ENCODE data around the gene ATP6V0E1. TPM values are rescaled to one million over a fixed set of nuclear protein-coding genes. Genes with fewer than 3 reads are reported as not detected.

Gene ATP6V0E1
- total RNA-seq (217 and 222 TPM in 2 replicates), polyA plus RNA-seq (276 and 278 TPM in 2 replicates), polyA minus RNA-seq (420 and 442 TPM in 2 replicates), Bru-seq, nascent RNA (percentile 79 among the genes with signal in this experiment), BruChase-seq, experiment 1, labeled RNA remaining after a 6-hour chase (percentile 85 among the genes with signal in this experiment), BruChase-seq, experiment 2, labeled RNA remaining after a 2-hour chase (percentile 74 among the genes with signal in this experiment)
- polyA plus RNA-seq (2011; cell fraction: cytosol; rRNA removed): 260 and 263 TPM in 2 replicates
- polyA plus RNA-seq (2011; cell fraction: nucleus; rRNA removed): 72.0 and 81.7 TPM in 2 replicates
- 395 and 462 TPM in 2 replicates for polyA plus RNA-seq (2012)
- 38.9 TPM for polyA minus RNA-seq (2011; cell fraction: cytosol; rRNA and poly(A)+ RNA removed)
- 40.5 and 54.7 TPM in 2 replicates for polyA minus RNA-seq (2011; cell fraction: nucleus; rRNA and poly(A)+ RNA removed)
- long read RNA-seq, transcript ATP6V0E1-203 (4 exons, 1,433 nt): major isoform, 608 of 646 reads
- long read RNA-seq, transcript ATP6V0E1-204 (3 exons, 718 nt): minor isoform, 5 of 646 reads
- long read RNA-seq, partial matches to known transcripts: 1 of 646 reads
- long read RNA-seq, other reads (novel, unspliced or antisense): 30 of 646 reads

GRCh38 chr5:172983542-172984243 is at the start of gene ATP6V0E1:
Gene ATP6V0E1, plus strand, starts transcription at chr5:172983771. Its CDS starts 90 bp downstream, at chr5:172983861.
- H3K9me1 ChIP-seq (replicated peaks; ENCODE audit: control insufficient read depth, extremely low read depth, insufficient read depth, low read length): no peaks in the 10 kb centered on the region
- peaks cover 2% of the 10 kb centered on the region in 2 experiments for H3K36me3 ChIP-seq (ENCODE audit: control insufficient read depth in 2 of 2, extremely low read depth in 1 of 2, insufficient read depth in 2 of 2, low read length in 2 of 2)
- no peak for TF ChIP-seq GATA2 (IDR thresholded peaks at IDR 0.05; ENCODE audit: insufficient read depth, insufficient read length, low read depth, low read length)
- peak; percentile 61 for TF ChIP-seq POLR2AphosphoS5 (IDR thresholded peaks at IDR 0.05; ENCODE audit: insufficient read depth, low read depth, low read length)
- TF ChIP-seq FOS (IDR thresholded peaks at IDR 0.05; ENCODE audit: borderline replicate concordance, insufficient read depth, low read length): no peak
- no peak for TF ChIP-seq MYC (IDR thresholded peaks at IDR 0.05; ENCODE audit: low read depth, low read length)
- no peak for TF ChIP-seq JUN (IDR thresholded peaks at IDR 0.05; ENCODE audit: borderline replicate concordance, insufficient read depth, insufficient read length, low read depth)
- TF ChIP-seq, protein P1, sequence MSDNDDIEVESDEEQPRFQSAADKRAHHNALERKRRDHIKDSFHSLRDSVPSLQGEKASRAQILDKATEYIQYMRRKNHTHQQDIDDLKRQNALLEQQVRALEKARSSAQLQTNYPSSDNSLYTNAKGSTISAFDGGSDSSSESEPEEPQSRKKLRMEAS (IDR thresholded peaks at IDR 0.05; ENCODE audit: insufficient read depth, insufficient read length): peak; percentile 97
- TF ChIP-seq EZH2 (IDR thresholded peaks at IDR 0.05; ENCODE audit: borderline replicate concordance, low read depth, low read length, severe bottlenecking): no peak
- peak; percentile 91 for TF ChIP-seq POLR2A (IDR thresholded peaks at IDR 0.05; ENCODE audit: low read depth, low read length)
- no peak for TF ChIP-seq CTCF (IDR thresholded peaks at IDR 0.05; ENCODE audit: extremely low read depth in 1 of 2, insufficient read depth in 1 of 2, low read depth in 1 of 2, low read length in 2 of 2)
- H4K20me1 ChIP-seq (replicated peaks; ENCODE audit: control insufficient read depth, extremely low read depth, insufficient read depth, low read length): no peaks in the 10 kb centered on the region
- peak within 1 kb of the TSS; percentile 83 for H3K4me2 ChIP-seq (ENCODE audit: insufficient read depth, low read length)
- peaks cover 42% of the 10 kb centered on the region for H3K79me2 ChIP-seq (ENCODE audit: control insufficient read depth, insufficient read depth, low read length)
- DNase-seq (ENCODE audit: low read depth, low spot score) (peak; percentile 96), FAIRE-seq (peak; percentile 95)
- ChIA-PET POLR2A (interaction anchor here (1.0 to 1.7 kb wide), 4 partner anchors 24 to 1597 kb away, joined by 3 to 5 read pairs (median 4); partner anchors contain the start of gene RPL26L1), CTCF (interaction anchor here (0.6 to 2.6 kb wide), 53 partner anchors 10 to 597 kb away, joined by 3 to 27 read pairs (median 4); partner anchors contain the start of genes BNIP1 and RPL26L1)
- dilution Hi-C loops (cut with MboI; ENCODE audit: extremely low pct_ligation_motif_present, low sequenced_read_pairs) (no loop called here), intact Hi-C loops (cut with micrococcal nuclease) (loop anchor here (1.0 to 2.0 kb wide), 8 partner anchors 24 to 349 kb away; partner anchors contain the start of genes BNIP1 and RPL26L1)
- TSS peak; percentile 58 for BruUV-seq (replicated peaks)
- peak within 1 kb of the TSS; percentile 94 for H3K9ac ChIP-seq (replicated peaks; ENCODE audit: extremely low read depth, insufficient read depth, low read length)
- peak within 1 kb of the TSS; percentile 81 for H3K27ac ChIP-seq (ENCODE audit: insufficient read depth, low read depth, low read length)
- peaks cover 13% of the 10 kb centered on the region for H3K4me1 ChIP-seq (ENCODE audit: control insufficient read depth, extremely low read depth, insufficient read depth, low read length)
- no peaks in the 10 kb centered on the region for H3K9me3 ChIP-seq (replicated peaks; ENCODE audit: control insufficient read depth, insufficient read depth, low read length)
- H2AFZ ChIP-seq (ENCODE audit: low read depth, low read length): peak within 1 kb of the TSS; percentile 78
- no peaks in the 10 kb centered on the region for H3K27me3 ChIP-seq (ENCODE audit: control insufficient read depth in 2 of 2, insufficient read depth in 2 of 2, low read length in 2 of 2)
- peak within 1 kb of the TSS; percentile 42 to 93 (median 92) for H3K4me3 ChIP-seq (replicated peaks in 1 of 3; ENCODE audit: insufficient read depth in 1 of 3, low read depth in 1 of 3, low read length in 3 of 3)

Data from endothelial cell of umbilical vein (primary cell).